Esophagus squamous epithelium (tissue), 4 donors: ENCODE measurements around the gene CRYZL1.
"Not testable (repeated sequence)": the region's sequence is repeated elsewhere in the genome, so short reads cannot be mapped to it uniquely, and the experiment has no call there.

Source experiments
- CTCF ChIP-seq, 6 experiments: fragments of 450-650 bp in 4 of 6; fragments of 200-600 bp in 2 of 6; sonication (generic) in 2 of 6; IDR thresholded peaks; one replicate each; pipeline ENCODE4 v1.5.1; 2016 to 2019; ENCODE audit warnings: antibody characterized with exemption in 6 of 6, mild to moderate bottlenecking in 4 of 6, moderate library complexity in 4 of 6
- POLR2A ChIP-seq, 4 donors: fragments of 450-650 bp; IDR thresholded peaks; one replicate each; pipeline ENCODE4 v1.6.1; 2017; ENCODE audit warnings: antibody characterized with exemption in 4 of 4, mild to moderate bottlenecking in 4 of 4, moderate library complexity in 3 of 4

DNA sequence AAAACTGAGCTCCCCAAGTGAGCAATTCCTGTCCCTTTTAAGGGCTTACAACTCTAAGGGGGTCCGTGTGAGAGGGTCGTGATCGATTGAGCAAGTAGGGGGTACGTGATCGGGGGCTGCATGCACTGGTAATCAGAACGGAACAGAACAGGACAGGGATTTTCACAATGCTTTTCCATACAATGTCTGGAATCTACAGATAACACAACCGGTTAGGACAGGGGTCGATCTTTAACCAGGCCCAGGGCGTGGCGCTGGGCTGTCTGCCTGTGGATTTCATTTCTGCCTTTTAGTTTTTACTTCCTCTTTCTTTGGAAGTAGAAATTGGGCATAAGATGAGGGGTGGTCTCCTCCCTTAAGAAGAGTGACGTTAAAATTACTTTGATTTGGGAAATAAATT lies 24.0 kb downstream of the CRYZL1 start:
- TF ChIP-seq CTCF, POLR2A (IDR thresholded peaks at IDR 0.05): not testable (repeated sequence)
